PC-9 (cell line): ENCODE results near the gene RIMKLA.

Experiments
- EZH2 ChIP-seq: fragments of 200-600 bp; sonication (generic); IDR thresholded peaks from 2 replicates; pipeline ENCODE4 v1.8.0; 2017; ENCODE audit warnings: antibody characterized with exemption, low read depth
- TF ChIP-seq, protein P1 (sequence below): fragments of 200-600 bp; sonication (generic); conservative IDR thresholded peaks from 2 replicates; pipeline ENCODE4 v1.6.1; 2017; ENCODE audit warnings: mixed run types, antibody characterized with exemption, mild to moderate bottlenecking, moderate library complexity

DNA sequence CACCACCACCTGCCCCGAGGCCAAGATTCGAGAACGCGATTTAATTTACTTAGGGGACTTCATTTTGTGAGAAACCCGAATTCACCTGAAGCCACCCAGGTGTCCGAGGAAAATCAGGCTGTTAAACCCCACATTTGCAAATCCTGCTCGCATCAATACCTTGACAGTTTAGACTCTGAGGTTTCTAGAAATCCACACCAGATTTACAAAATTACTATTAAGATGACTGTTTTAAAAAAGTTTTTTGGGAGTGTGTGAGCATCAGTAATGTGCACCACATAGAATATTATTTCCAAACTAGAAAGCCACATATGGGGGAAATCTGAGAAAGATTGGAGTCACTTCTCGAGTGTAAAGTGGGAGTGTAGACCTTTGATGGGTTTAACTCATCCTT is 685 bp downstream of the RIMKLA start:
- TF ChIP-seq, protein P1, sequence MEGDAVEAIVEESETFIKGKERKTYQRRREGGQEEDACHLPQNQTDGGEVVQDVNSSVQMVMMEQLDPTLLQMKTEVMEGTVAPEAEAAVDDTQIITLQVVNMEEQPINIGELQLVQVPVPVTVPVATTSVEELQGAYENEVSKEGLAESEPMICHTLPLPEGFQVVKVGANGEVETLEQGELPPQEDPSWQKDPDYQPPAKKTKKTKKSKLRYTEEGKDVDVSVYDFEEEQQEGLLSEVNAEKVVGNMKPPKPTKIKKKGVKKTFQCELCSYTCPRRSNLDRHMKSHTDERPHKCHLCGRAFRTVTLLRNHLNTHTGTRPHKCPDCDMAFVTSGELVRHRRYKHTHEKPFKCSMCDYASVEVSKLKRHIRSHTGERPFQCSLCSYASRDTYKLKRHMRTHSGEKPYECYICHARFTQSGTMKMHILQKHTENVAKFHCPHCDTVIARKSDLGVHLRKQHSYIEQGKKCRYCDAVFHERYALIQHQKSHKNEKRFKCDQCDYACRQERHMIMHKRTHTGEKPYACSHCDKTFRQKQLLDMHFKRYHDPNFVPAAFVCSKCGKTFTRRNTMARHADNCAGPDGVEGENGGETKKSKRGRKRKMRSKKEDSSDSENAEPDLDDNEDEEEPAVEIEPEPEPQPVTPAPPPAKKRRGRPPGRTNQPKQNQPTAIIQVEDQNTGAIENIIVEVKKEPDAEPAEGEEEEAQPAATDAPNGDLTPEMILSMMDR = no peak
- no peak for TF ChIP-seq EZH2
